Hindlimb muscle (tissue), 1 donor: ENCODE results near the gene MYO9A. TPM values are rescaled to one million over a fixed set of nuclear protein-coding genes. Genes with fewer than 3 reads are reported as not detected.

ENCODE experiments used
- DNase-seq: peaks from one replicate; pipeline ENCODE4 v3.0.0-alpha.2; 2013
- polyA plus RNA-seq: library from polyadenylated mRNA; unstranded; fragments of 120-200 nt; gene quantifications from one replicate; pipeline ENCODE4 v1.2.1, GENCODE V29; 2013; ENCODE audit not compliant: insufficient read length

The MYO9A gene, protein sequence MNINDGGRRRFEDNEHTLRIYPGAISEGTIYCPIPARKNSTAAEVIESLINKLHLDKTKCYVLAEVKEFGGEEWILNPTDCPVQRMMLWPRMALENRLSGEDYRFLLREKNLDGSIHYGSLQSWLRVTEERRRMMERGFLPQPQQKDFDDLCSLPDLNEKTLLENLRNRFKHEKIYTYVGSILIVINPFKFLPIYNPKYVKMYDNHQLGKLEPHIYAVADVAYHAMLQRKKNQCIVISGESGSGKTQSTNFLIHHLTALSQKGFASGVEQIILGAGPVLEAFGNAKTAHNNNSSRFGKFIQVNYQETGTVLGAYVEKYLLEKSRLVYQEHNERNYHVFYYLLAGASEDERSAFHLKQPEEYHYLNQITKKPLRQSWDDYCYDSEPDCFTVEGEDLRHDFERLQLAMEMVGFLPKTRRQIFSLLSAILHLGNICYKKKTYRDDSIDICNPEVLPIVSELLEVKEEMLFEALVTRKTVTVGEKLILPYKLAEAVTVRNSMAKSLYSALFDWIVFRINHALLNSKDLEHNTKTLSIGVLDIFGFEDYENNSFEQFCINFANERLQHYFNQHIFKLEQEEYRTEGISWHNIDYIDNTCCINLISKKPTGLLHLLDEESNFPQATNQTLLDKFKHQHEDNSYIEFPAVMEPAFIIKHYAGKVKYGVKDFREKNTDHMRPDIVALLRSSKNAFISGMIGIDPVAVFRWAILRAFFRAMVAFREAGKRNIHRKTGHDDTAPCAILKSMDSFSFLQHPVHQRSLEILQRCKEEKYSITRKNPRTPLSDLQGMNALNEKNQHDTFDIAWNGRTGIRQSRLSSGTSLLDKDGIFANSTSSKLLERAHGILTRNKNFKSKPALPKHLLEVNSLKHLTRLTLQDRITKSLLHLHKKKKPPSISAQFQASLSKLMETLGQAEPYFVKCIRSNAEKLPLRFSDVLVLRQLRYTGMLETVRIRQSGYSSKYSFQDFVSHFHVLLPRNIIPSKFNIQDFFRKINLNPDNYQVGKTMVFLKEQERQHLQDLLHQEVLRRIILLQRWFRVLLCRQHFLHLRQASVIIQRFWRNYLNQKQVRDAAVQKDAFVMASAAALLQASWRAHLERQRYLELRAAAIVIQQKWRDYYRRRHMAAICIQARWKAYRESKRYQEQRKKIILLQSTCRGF (N-terminal part only)
- polyA plus RNA-seq: 33.3 TPM

GRCh38 chr15:72118017-72118978, at the start of gene MYO9A, which contains the start of gene SENP8:
TSS of gene MYO9A (minus strand) at chr15:72118150. CDS start at chr15:72046563, 71,587 bp downstream.
TSS of gene SENP8 (plus strand) at chr15:72118403. CDS start at chr15:72139624, 21,221 bp downstream.
- DNase-seq: peak; percentile 99

DNA sequence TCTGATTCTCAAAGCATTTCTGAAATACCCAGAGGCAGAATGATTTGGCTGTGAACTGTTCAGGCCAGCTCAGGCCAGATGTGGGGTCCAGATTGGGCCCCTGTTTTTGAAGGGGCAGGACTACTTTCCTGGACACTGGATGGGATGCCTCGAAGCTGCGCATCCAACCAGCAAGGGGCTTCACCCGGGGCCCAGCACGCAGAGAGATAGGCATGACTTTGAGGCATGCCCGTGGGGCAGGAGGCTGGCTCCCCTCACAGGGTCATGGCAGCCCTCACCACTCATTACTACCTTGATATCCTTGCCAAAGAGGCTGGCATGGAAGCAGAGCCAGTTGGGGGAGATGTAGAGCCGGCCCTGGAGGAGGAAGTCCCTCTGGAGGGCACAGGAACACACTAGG, 49.5 kb upstream of the MYO9A start:
- DNase-seq: no peak

- DNase-seq: no peak
These were observed 48.9 kb upstream of the MYO9A start for GRCh38 chr15:72166716-72167417.

DNA sequence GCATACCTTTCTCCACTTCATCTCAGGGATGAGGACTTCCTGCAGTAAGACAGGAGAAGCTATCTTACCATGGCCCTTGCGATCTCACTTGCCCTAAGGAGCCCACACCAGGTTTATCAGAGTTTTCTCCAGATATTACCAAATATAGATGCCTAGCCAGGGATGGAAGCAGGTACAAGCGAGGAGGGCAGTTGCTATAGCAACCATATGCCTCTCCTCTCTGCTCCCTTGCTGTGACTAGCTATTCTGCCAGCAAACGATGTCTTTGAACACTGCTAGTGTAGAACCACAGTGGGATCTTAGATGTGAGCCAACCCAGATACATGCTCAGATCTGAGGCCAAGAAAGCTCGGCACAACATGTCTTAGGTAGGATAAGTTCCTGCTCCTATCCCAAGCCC, 45.8 kb upstream of the MYO9A start:
- DNase-seq: no peak

DNA sequence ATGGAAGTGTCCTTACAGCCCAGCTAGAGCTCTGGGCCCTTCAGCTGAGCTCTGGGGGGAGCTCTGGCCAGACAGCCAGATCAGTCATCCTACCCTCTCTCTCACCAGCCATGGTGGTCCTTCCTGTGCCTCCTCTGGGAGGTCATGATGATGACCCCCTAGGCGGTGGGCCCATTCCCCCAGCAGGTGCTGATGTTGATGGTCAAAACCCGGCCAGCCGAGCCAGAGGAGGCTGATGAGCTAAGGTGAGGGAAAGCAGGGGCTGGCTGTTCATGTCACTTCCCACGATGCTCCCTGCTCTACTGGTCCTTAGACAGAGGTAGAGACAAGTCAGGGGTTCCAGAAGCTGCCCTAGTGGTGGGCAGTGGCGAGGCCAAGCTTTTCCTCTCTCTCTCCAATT, 44.6 kb upstream of the MYO9A start:
- no peak for DNase-seq

GRCh38 chr15:72161361-72162132, 43.6 kb upstream of the MYO9A start:
- peak; percentile 37 for DNase-seq

DNA sequence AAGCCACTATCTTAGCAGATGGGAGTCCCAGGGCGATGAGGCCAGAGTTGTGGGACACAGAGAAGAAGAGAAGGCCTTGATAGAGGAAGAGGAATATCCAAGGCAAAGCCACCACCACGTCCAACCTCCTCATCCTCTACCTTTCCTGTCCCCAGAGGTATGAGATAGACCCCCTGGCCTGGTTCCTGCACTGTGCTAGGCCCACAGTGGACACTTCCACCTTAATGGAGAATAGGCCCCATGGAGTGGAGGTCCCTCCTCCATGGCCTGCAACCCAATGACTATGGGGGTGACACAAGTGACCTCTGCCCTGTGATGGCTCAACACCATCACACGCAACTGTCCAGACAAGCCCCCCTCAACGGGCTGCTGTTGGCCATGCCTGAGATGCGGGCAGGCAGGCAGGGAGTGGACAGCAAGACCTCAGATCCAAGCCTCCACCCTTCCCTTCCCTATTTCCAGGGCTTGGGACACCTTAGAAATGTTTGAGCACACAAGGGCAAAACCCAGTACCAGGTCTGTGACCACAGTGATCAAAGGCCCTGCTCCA, 42.8 kb upstream of the MYO9A start:
- DNase-seq: no peak

DNA sequence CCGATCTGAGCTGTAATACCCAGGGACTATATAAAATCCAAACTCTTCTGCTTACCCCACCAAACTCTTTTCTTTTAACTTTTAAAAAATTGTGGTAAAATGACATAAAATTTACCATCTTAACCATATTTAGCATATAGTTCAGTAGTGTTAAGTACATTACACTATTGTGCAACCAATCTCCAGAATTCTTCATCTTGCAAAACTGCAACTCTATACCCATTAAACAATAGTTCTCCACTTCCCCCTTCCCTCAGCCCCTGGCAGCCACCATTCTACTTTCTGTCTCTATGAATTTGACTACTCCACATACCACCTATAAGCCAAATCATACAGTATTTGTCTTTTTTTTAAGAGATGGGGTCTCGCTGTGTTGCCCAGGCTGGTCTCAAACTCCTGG, 39.0 kb upstream of the MYO9A start:
- DNase-seq: no peak

DNA sequence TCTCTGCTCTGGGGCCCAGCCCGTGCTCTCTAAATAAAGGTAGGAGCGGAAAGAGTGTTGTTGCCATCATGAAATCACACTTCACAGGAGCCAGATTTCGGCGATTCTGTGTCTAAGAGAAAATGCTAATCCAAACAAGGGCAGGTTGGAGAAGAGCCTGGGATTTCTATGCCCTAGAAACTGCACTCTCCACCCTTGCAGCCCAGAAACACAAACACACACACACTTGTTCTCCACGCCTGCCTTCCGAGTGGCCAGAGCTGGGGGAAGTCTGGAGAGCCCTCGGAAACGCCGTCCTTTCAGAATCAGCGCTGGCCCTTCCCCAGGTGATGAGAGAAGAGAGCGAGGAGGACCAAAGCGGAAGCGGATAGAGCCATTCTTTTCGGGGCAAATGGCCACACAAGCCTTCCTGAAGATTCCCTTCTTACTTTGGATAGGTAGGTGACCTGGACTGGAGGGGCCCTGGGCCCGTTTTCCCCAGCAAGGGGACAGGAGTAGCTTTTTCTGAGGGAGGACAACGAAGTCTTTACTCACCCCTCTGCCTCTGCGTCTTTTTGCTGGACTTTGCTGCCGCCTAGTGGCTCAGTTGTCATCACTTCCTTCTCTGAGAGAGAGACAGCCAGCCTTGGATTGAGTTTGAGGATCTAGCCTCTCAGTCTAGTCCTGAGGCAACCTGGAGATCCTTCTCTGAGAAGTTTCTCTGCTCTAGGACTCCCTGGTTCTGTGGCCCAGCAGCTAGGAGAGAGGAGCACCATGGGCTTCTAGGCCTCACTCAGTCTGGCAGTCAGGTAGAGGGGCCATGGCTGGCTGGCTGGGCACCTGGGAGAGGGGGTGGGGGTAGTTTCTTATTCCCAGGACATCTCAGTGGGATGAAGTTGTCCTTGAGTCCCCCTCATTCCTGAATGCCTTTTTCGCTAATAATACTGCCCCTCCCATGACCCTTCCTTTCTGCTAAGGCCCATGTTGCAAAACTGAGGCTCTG, 38.0 kb upstream of the MYO9A start:
- peak; percentile 87 for DNase-seq

GRCh38 chr15:72155003-72155621, 37.2 kb upstream of the MYO9A start:
- no peak for DNase-seq

- no peak for DNase-seq
These were observed 36.4 kb upstream of the MYO9A start for GRCh38 chr15:72154316-72154715.

GRCh38 chr15:72153269-72154000, 35.5 kb upstream of the MYO9A start:
- DNase-seq: no peak

GRCh38 chr15:72147418-72147817, 29.5 kb upstream of the MYO9A start:
- DNase-seq: no peak

DNA sequence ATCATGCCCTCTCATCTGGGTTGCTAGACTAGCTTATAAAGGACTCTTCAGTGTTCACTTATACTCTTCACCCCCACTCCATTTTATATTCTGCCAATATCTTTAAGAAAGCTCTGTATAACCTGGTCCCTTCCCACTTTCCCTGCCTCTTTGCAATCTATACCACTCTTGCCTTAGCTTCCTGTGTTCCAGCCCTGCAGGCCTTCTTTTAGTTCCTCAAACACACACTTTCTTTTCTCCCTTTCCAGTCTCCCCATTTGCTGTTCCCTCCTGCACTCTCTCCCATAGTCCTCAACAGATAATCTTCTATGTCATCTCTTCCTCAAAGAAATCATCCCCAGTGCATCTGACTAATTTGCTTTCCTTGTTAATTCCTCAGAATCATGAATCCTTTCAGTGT, 29.0 kb upstream of the MYO9A start:
- no peak for DNase-seq

- DNase-seq: no peak
These were observed 28.3 kb upstream of the MYO9A start for GRCh38 chr15:72146221-72146620.

DNA sequence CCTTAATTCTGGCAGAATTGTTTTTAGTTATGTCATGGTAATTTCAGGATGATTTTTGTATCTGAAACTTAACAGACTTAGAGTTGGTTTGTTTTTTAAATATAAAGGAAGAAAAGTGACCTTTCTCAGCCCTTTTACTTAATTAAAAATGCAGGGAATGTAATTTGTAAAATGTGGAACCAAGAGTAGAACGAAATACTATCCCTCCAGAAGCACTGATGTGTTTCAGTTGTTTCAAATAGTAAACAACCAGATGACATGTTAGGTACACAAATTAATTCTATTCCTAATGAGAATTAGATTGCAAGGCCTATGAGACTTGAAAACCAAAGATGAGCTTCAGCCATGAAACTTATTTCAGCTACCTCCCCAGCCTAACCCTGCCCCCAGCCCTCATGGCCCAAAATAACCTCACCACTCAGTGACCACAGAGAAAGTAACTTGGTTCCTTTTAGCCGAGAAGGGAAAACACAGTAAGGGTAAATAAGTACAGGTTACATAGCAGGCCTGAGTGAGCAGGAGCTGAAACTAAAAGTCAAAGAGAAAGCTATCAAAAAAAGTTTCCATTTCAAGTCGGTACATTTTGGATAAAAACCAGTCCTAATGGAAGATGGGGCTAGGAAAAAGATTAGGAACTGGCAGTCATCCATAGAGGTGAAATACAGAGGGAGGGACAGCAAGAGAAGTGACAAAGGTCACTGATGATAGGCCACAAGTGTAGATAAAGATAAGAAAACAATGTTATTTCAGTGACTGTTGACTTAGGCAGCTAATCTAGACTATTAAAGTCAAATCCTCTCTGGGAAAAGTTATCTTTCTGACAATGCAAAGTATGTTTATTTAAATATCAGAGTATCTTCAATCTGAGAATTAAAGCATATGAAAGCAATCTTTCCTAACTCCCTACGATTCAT, 23.5 kb upstream of the MYO9A start:
- DNase-seq: no peak
